ENCODE results near the gene CTSW. TPM values are rescaled to one million over a fixed set of nuclear protein-coding genes. Genes with fewer than 3 reads are reported as not detected.
A peak's percentile ranks its signal among the peaks of the same experiment; 100 is the strongest.

Gene CTSW
- total and polyA plus RNA-seq, 2 of the 4 experiments (the other 2 are of a cell fraction), result 0.07 to 0.18 TPM

DNA sequence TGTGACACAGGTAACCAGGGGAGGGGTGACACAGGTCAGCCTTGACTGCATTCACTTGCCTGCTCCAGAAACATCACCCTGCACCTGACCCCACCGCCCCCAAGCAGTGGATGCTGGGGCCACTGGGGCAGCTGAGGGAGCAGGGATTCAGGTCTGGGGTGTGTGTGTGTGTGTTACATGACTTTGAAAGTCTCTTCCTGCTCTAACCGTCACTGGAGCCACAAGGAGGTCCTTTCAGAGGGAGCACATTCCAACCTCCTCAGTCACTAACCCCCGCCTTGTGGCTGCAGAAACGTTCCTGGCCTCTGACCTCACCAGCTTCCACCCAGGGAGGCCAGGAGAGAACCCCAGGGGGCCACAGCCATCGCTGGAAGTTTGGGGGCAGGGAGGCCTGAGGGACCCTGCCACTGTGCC lies 23.4 kb downstream of the CTSW start:
- H3K4me2 ChIP-seq (ENCODE audit: low read depth, low read length), result peak overlapping the region; percentile 77
- peak overlapping the region; percentile 99 for H2AK9ac ChIP-seq (replicated peaks; ENCODE audit: low read depth, low read length, poor library complexity)
- H3K23ac ChIP-seq (ENCODE audit: low read depth, low read length), result peak overlapping the region; percentile 99
- H3K14ac ChIP-seq (replicated peaks; ENCODE audit: low read depth, low read length), result peak overlapping the region; percentile 98
- POLR2A ChIA-PET (ENCODE audit: unreplicated experiment), result interaction anchor here (0.6 to 1.3 kb wide), 2 partner anchors 9 to 16 kb away, joined by 3 to 4 read pairs; no protein-coding TSS in a partner anchor
- H2BK5ac ChIP-seq (ENCODE audit: low read depth, low read length, poor library complexity, severe bottlenecking), result peak overlapping the region; percentile 100
- dilution Hi-C loops (cut with HindIII; ENCODE audit: low sequenced_read_pairs, unreplicated experiment), result no loop called here
- peak overlapping the region; percentile 95 for H3K18ac ChIP-seq (ENCODE audit: low read depth, low read length)
- H3K4me3 ChIP-seq (ENCODE audit: insufficient read depth, low read depth, low read length), result no peak overlapping the region
- H3K27me3 ChIP-seq (ENCODE audit: control insufficient read depth, insufficient read depth, low read length), result no peaks in the 10 kb centered on the region
- no CpG with 5 or more reads among the region's 5 CpGs for WGBS, 2 experiments (ENCODE audit: extremely low coverage in 2 of 2, insufficient read length in 1 of 2)
- peak overlapping the region; percentile 89 to 97 for H4K8ac ChIP-seq (ENCODE audit: low read depth in 2 of 2, low read length in 2 of 2)
- DNase-seq, result peak; percentile 91
- H4K91ac ChIP-seq (ENCODE audit: insufficient read depth, low read depth, low read length), result peak overlapping the region; percentile 99
- peak overlapping the region; percentile 97 for H3K56ac ChIP-seq (ENCODE audit: extremely low read depth, insufficient read depth, low read length)
- H2AFZ ChIP-seq (replicated peaks; ENCODE audit: low read length, poor library complexity), result peak overlapping the region; percentile 83
- H3K36me3 ChIP-seq (ENCODE audit: control insufficient read depth, insufficient read depth, low read length), result peaks cover 3% of the 10 kb centered on the region
- H2BK15ac ChIP-seq (ENCODE audit: low read depth, low read length), result peak overlapping the region; percentile 98; the same call in 2 of the 3 replicates
- H3K27ac ChIP-seq (ENCODE audit: insufficient read depth, low read length), result peak overlapping the region; percentile 97
- peak overlapping the region; percentile 98 for H3K4ac ChIP-seq (ENCODE audit: low read depth, low read length)
- peak overlapping the region; percentile 94 for H4K5ac ChIP-seq (ENCODE audit: low read depth, low read length)
- no TSS peak for BruUV-seq (replicated peaks)
- CTCF ChIA-PET, result no interaction called here
- peaks cover 19% of the 10 kb centered on the region for H3K9me1 ChIP-seq (ENCODE audit: insufficient read depth, low read length)
- peaks cover 20% of the 10 kb centered on the region for H3K4me1 ChIP-seq (ENCODE audit: control insufficient read depth, insufficient read depth, low read length)
- peak overlapping the region; percentile 100 for H2AK5ac ChIP-seq (ENCODE audit: low read depth, low read length)
- ATAC-seq (ENCODE audit: low read depth), result peak; percentile 53
- no peaks in the 10 kb centered on the region for H3K9me3 ChIP-seq (ENCODE audit: control insufficient read depth, insufficient read depth, low read length)
- H2BK20ac ChIP-seq (ENCODE audit: low read depth, low read length), result peak overlapping the region; percentile 99
- H3K79me1 ChIP-seq (ENCODE audit: low read depth in 1 of 2, low read length in 2 of 2), result peaks cover 31 to 61% of the 10 kb centered on the region in 2 experiments
- H4K20me1 ChIP-seq (ENCODE audit: insufficient read depth, low read length), result peaks cover 17% of the 10 kb centered on the region
- H3K9ac ChIP-seq (ENCODE audit: low read depth, low read length), result peak overlapping the region; percentile 70; the same call in 1 of the 2 replicates
- intact Hi-C loops (cut with micrococcal nuclease), result loop anchor here (1.0 kb wide), 1 partner anchor 8 kb away; no protein-coding TSS in a partner anchor
- peak overlapping the region; percentile 100 for H2BK120ac ChIP-seq (ENCODE audit: low read depth, low read length)
- no peak for TF ChIP-seq MAFK (IDR thresholded peaks at IDR 0.05; ENCODE audit: low read depth, low read length)
- peak; percentile 76 for TF ChIP-seq MAZ (IDR thresholded peaks at IDR 0.05; ENCODE audit: borderline replicate concordance, low read depth, low read length)
- no peak for TF ChIP-seq RFX5 (IDR thresholded peaks at IDR 0.05; ENCODE audit: low read depth, low read length)
- no peak for TF ChIP-seq RCOR1 (IDR thresholded peaks at IDR 0.05; ENCODE audit: insufficient replicate concordance, low read length)
- no peak for TF ChIP-seq RAD21 (IDR thresholded peaks at IDR 0.05; ENCODE audit: low read length)
- TF ChIP-seq CHD1 (IDR thresholded peaks at IDR 0.05; ENCODE audit: low read depth, low read length), result no peak
- TF ChIP-seq, protein P1, sequence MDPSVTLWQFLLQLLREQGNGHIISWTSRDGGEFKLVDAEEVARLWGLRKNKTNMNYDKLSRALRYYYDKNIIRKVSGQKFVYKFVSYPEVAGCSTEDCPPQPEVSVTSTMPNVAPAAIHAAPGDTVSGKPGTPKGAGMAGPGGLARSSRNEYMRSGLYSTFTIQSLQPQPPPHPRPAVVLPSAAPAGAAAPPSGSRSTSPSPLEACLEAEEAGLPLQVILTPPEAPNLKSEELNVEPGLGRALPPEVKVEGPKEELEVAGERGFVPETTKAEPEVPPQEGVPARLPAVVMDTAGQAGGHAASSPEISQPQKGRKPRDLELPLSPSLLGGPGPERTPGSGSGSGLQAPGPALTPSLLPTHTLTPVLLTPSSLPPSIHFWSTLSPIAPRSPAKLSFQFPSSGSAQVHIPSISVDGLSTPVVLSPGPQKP (IDR thresholded peaks at IDR 0.05; ENCODE audit: borderline replicate concordance, low read depth, low read length), result no peak
- TF ChIP-seq POLR2A (IDR thresholded peaks at IDR 0.05; ENCODE audit: low read depth, low read length), result peak; percentile 70; the same call in 1 of the 2 replicates
- peak; percentile 2; the same call in 1 of the 2 replicates for TF ChIP-seq NFE2L2 (IDR thresholded peaks at IDR 0.05; ENCODE audit: low read depth, low read length)
- no peak for TF ChIP-seq SMC3 (IDR thresholded peaks at IDR 0.05; ENCODE audit: low read depth, low read length)
- TF ChIP-seq MXI1 (IDR thresholded peaks at IDR 0.05; ENCODE audit: borderline replicate concordance, low read depth, low read length), result no peak
- TF ChIP-seq, protein P2, sequence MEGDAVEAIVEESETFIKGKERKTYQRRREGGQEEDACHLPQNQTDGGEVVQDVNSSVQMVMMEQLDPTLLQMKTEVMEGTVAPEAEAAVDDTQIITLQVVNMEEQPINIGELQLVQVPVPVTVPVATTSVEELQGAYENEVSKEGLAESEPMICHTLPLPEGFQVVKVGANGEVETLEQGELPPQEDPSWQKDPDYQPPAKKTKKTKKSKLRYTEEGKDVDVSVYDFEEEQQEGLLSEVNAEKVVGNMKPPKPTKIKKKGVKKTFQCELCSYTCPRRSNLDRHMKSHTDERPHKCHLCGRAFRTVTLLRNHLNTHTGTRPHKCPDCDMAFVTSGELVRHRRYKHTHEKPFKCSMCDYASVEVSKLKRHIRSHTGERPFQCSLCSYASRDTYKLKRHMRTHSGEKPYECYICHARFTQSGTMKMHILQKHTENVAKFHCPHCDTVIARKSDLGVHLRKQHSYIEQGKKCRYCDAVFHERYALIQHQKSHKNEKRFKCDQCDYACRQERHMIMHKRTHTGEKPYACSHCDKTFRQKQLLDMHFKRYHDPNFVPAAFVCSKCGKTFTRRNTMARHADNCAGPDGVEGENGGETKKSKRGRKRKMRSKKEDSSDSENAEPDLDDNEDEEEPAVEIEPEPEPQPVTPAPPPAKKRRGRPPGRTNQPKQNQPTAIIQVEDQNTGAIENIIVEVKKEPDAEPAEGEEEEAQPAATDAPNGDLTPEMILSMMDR (conservative IDR thresholded peaks at IDR 0.05; ENCODE audit: low read depth, low read length), result no peak
- TF ChIP-seq, protein P3, sequence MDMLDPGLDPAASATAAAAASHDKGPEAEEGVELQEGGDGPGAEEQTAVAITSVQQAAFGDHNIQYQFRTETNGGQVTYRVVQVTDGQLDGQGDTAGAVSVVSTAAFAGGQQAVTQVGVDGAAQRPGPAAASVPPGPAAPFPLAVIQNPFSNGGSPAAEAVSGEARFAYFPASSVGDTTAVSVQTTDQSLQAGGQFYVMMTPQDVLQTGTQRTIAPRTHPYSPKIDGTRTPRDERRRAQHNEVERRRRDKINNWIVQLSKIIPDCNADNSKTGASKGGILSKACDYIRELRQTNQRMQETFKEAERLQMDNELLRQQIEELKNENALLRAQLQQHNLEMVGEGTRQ (IDR thresholded peaks at IDR 0.05; ENCODE audit: low read depth, low read length), result 0 out of 2 replicates have a peak, but pooled peaks have one; percentile 2
- TF ChIP-seq CEBPB (IDR thresholded peaks at IDR 0.05; ENCODE audit: low read depth, low read length), result no peak
- TF ChIP-seq BHLHE40 (IDR thresholded peaks at IDR 0.05; ENCODE audit: low read depth, low read length), result peak; percentile 67
- peak; percentile 79 for TF ChIP-seq FOS (IDR thresholded peaks at IDR 0.05; ENCODE audit: low read depth, low read length)
- in situ Hi-C loops (cut with MboI; ENCODE audit: low sequenced_read_pairs), result no loop called here

Measured in IMR-90 (cell line).